ENCODE results near the gene CLDN11.

Gene CLDN11

DNA sequence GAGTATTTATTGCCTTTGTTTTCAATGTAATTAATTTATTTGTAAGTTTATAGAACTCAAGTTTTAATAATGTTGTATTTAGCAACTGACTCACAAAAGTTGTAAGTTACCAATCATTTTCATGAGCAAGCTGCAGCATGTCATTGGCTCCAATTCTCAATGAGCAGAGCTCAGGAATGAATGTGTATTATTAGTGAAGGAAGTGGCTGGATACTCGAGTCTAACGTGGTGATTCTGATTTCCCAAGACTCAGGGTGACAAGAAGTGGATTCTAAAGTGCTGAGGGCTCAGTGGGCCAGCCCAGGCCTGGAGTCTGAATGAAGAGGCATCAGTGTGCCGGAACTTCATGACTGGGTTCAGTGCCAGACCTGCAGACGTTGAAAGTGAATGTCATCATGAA lies 39.6 kb downstream of the CLDN11 start:
- ChIA-PET CTCF (no interaction called here), POLR2A (ENCODE audit: low non-redundant PET) (no interaction called here)
- TF ChIP-seq, protein P1, sequence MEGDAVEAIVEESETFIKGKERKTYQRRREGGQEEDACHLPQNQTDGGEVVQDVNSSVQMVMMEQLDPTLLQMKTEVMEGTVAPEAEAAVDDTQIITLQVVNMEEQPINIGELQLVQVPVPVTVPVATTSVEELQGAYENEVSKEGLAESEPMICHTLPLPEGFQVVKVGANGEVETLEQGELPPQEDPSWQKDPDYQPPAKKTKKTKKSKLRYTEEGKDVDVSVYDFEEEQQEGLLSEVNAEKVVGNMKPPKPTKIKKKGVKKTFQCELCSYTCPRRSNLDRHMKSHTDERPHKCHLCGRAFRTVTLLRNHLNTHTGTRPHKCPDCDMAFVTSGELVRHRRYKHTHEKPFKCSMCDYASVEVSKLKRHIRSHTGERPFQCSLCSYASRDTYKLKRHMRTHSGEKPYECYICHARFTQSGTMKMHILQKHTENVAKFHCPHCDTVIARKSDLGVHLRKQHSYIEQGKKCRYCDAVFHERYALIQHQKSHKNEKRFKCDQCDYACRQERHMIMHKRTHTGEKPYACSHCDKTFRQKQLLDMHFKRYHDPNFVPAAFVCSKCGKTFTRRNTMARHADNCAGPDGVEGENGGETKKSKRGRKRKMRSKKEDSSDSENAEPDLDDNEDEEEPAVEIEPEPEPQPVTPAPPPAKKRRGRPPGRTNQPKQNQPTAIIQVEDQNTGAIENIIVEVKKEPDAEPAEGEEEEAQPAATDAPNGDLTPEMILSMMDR (conservative IDR thresholded peaks at IDR 0.05; ENCODE audit: low read depth): no peak
- peak; percentile 36 for DNase-seq (ENCODE audit: low spot score)
- H3K27ac ChIP-seq: peak overlapping the region; percentile 63

DNA sequence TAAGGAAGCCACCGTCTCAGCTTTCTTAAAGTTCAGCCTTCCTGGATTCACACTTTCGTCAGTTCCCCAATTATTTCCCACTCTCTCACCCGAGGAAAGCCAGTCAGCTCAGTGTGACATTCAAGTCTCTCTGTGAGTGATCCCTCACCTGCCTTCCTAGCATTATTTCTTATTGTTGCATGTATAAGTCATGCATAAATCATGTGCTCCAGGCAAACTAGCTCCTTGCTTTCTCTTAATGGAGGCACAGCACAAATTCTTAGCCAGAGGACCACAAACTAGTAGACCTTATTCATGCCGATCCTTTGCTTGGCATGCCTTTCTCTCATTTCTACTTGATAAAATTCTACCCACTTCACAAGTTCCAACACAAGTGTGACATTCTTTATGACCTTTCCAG lies 44.3 kb downstream of the CLDN11 start:
- ChIA-PET CTCF (no interaction called here), POLR2A (ENCODE audit: low non-redundant PET) (no interaction called here)
- H3K27ac ChIP-seq: no peak overlapping the region
- TF ChIP-seq, protein P1 (conservative IDR thresholded peaks at IDR 0.05; ENCODE audit: low read depth): no peak
- DNase-seq (ENCODE audit: low spot score): no peak

DNA sequence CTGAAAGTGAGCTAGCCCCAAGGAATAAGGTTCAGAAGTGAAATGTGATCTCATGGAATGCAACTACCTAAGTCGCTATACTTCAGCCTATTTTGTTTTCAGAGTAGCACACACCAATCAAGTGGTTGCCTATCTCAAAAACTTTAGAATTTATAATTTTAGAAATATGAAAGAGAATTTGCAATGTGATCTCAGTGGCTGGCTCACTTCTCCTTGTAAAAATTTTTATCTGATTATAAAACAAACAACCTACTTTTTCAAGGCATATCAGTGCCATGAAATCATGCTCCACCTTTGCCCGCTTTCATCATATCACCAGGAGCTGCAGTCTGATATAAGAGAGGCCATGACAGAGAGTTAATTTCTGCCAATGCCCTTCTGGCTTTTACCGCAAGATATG lies 47.3 kb downstream of the CLDN11 start:
- POLR2A ChIA-PET (ENCODE audit: low non-redundant PET): no interaction called here
- H3K27ac ChIP-seq: no peak overlapping the region
- CTCF ChIA-PET: no interaction called here
- no peak for DNase-seq (ENCODE audit: low spot score)
- TF ChIP-seq, protein P1 (conservative IDR thresholded peaks at IDR 0.05; ENCODE audit: low read depth): no peak

DNA sequence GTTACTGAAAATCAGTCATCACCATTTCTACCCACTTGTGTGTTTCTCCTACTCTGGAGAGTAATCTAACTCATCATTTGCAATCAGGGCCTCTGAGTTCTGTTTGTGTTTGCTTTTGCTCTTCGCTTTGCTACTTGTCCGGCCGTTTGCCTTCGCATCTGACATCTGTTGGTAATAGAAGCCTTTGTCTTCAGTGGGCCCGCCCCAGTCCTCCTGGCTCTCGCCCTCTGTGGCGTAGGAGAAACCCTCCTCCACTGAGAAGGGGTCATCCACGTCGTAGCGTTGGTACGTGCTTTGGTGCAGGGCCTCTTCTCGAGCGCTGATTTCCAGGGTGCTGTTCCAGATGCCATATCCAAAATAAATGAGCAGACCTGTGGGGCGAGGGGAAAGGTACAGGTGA lies 48.3 kb downstream of the CLDN11 start:
- POLR2A ChIA-PET (ENCODE audit: low non-redundant PET): no interaction called here
- no peak for DNase-seq (ENCODE audit: low spot score)
- H3K27ac ChIP-seq: no peak overlapping the region
- TF ChIP-seq, protein P1 (conservative IDR thresholded peaks at IDR 0.05; ENCODE audit: low read depth): no peak
- CTCF ChIA-PET: no interaction called here

DNA sequence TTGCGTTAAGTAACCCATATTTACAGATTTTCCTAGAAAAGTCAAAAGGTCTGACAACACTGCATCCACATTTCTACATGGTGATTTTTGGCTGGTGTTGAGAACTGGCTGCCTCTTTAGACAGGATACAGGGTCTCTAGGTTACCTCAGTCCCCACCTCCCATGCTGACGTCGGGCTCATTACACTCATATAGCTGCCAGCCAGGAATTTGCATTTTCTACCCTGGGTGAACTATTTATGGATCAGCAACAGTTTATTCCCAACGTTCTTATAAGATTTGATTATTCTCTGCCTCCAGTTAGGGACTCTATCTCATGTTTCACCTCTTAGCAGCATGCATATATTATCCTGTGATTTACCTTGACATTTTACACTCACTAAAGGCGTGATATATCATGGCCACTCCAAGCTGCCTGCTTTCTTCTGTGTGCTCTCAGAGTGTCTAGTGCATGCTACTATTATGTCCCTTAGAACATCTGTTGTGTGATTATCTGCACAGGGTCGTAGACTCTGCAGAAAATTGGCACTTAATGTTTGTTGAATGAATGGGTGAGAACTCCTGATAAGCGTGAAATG lies 49.0 kb downstream of the CLDN11 start:
- DNase-seq (ENCODE audit: low spot score): no peak
- no peak overlapping the region for H3K27ac ChIP-seq
- TF ChIP-seq, protein P1 (conservative IDR thresholded peaks at IDR 0.05; ENCODE audit: low read depth): no peak
- POLR2A ChIA-PET (ENCODE audit: low non-redundant PET): no interaction called here
- CTCF ChIA-PET: no interaction called here

DNA sequence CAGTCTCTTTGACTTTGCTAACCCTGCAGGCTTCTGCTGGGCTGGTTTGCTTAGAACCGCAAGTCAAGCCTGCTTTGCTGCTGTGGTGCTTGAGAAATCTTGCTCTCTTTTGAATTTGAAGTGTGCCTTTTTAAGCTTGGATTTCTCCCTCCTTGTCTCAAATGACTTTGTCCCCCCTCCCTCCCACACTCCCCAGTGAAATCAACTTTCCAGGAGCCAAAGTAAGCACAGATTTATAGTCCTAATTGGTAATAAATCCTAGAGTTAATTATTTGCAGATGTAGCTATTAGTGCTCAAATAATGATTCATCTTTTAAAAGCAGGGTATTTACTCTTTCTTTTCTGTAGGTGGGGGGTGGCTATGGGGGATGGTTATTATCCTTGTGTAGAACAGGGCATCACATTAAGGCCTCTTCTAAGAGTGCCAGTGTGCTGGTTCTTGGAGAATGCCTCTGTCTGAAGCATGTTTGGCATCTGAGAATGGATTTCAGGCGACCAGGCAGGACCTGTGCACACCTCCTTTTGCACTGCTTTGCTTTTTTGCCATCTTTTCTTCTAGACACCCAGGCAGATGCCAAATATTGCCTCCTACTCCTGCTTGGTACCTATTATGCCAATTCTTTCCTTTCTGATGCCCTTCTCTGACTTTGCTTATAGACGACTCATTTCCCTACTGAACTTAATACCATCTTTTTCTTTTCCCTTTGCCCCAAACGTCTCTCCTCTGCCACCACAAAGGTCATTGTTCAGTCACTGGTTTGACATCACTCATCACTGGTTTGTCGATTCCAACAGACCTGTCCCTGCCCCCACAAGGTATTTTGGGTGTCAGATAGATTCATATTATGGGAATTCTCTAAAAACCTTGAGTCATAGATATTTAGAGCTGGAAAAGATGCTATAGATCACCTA lies 50.7 kb downstream of the CLDN11 start:
- DNase-seq (ENCODE audit: low spot score): no peak
- CTCF ChIA-PET: no interaction called here
- POLR2A ChIA-PET (ENCODE audit: low non-redundant PET): interaction anchor here (0.6 kb wide), 1 partner anchor 281 kb away, joined by 10 read pairs; no protein-coding TSS in a partner anchor
- TF ChIP-seq, protein P1 (conservative IDR thresholded peaks at IDR 0.05; ENCODE audit: low read depth): no peak
- peak overlapping the region; percentile 68 for H3K27ac ChIP-seq

Data from RWPE1 (cell line).